ENCODE results near the gene NUP98. TPM values are rescaled to one million over a fixed set of nuclear protein-coding genes. Genes with fewer than 3 reads are reported as not detected.
"Not testable (repeated sequence)": the region's sequence is repeated elsewhere in the genome, so short reads cannot be mapped to it uniquely, and the experiment has no call there.

Gene NUP98
- total RNA-seq, 1 experiment from 2014 or later = 217 TPM

GRCh38 chr11:3796801-3797328 is 489 bp downstream of the NUP98 start:
- Histone ChIP-seq H3K9me3 (replicated peaks) (no peaks in the 10 kb centered on the region), H3K27me3 (no peaks in the 10 kb centered on the region), H3K4me3 (peak overlapping the region; percentile 82), H3K27ac (peak overlapping the region; percentile 77), H3K36me3 (peaks cover 31% of the 10 kb centered on the region), H3K4me1 (no peaks in the 10 kb centered on the region)
- DNase-seq = peak in 1 of 2 experiments; percentile 64

- DNase-seq = no peak
- Histone ChIP-seq H3K36me3 (peaks cover 34% of the 10 kb centered on the region), H3K9me3 (replicated peaks) (no peaks in the 10 kb centered on the region), H3K27me3 (no peaks in the 10 kb centered on the region), H3K4me1 (no peaks in the 10 kb centered on the region), H3K27ac (no peak overlapping the region; the same call in 1 of the 2 replicates), H3K4me3 (peak overlapping the region; percentile 82)
These were observed 1.0 kb downstream of the NUP98 start for GRCh38 chr11:3796346-3796745.

- no peaks in the 10 kb centered on the region for H3K9me3 ChIP-seq (replicated peaks)
- no peak for DNase-seq
- H3K4me3 ChIP-seq = peak overlapping the region; percentile 82
- peaks cover 36% of the 10 kb centered on the region for H3K36me3 ChIP-seq
- H3K27ac ChIP-seq = no peak overlapping the region
- no peaks in the 10 kb centered on the region for H3K27me3 ChIP-seq
- H3K4me1 ChIP-seq = no peaks in the 10 kb centered on the region
These were observed 1.4 kb downstream of the NUP98 start for GRCh38 chr11:3796002-3796311.

GRCh38 chr11:3795131-3796001 is 2.0 kb downstream of the NUP98 start:
- Histone ChIP-seq H3K36me3 (peaks cover 42% of the 10 kb centered on the region), H3K4me1 (no peaks in the 10 kb centered on the region), H3K27ac (no peak overlapping the region), H3K4me3 (peak overlapping the region; percentile 82; the same call in 1 of the 2 replicates), H3K27me3 (no peaks in the 10 kb centered on the region), H3K9me3 (replicated peaks) (no peaks in the 10 kb centered on the region)
- DNase-seq = no peak

- H3K27ac ChIP-seq; H3K9me3 ChIP-seq (replicated peaks); DNase-seq; H3K27me3 ChIP-seq; H3K4me3 ChIP-seq; H3K4me1 ChIP-seq: not testable (repeated sequence)
- peaks cover 50% of the 10 kb centered on the region for H3K36me3 ChIP-seq
These were observed 3.0 kb downstream of the NUP98 start for GRCh38 chr11:3794387-3794786.

- no peaks in the 10 kb centered on the region for H3K4me1 ChIP-seq
- H3K4me3 ChIP-seq = no peak overlapping the region
- peaks cover 61% of the 10 kb centered on the region for H3K36me3 ChIP-seq
- H3K9me3 ChIP-seq (replicated peaks) = no peaks in the 10 kb centered on the region
- H3K27me3 ChIP-seq = no peaks in the 10 kb centered on the region
- H3K27ac ChIP-seq = no peak overlapping the region
- no peak for DNase-seq
These were observed 10.4 kb downstream of the NUP98 start for GRCh38 chr11:3786781-3787428.

- Histone ChIP-seq H3K36me3 (peaks cover 64% of the 10 kb centered on the region), H3K4me1 (no peaks in the 10 kb centered on the region), H3K27me3 (no peaks in the 10 kb centered on the region)
These were observed 13.7 kb downstream of the NUP98 start for GRCh38 chr11:3783611-3784010.

GRCh38 chr11:3782963-3783362 is 14.4 kb downstream of the NUP98 start:
- H3K9me3 ChIP-seq (replicated peaks) = no peaks in the 10 kb centered on the region
- H3K4me1 ChIP-seq = no peaks in the 10 kb centered on the region
- peaks cover 64% of the 10 kb centered on the region for H3K36me3 ChIP-seq
- H3K27ac ChIP-seq = no peak overlapping the region
- H3K4me3 ChIP-seq = no peak overlapping the region
- no peak for DNase-seq
- no peaks in the 10 kb centered on the region for H3K27me3 ChIP-seq

More at GRCh38 chr11:3783611-3784010, 13.7 kb downstream of the NUP98 start:
- no peak overlapping the region for H3K4me3 ChIP-seq
- no peak overlapping the region for H3K27ac ChIP-seq
- no peak for DNase-seq
- no peaks in the 10 kb centered on the region for H3K9me3 ChIP-seq (replicated peaks)

GRCh38 chr11:3781423-3781822 is 15.9 kb downstream of the NUP98 start:
- DNase-seq = no peak

GRCh38 chr11:3775736-3776406 is 21.5 kb downstream of the NUP98 start:
- no peak overlapping the region for H3K27ac ChIP-seq
- H3K4me1 ChIP-seq = no peaks in the 10 kb centered on the region
- no peak for DNase-seq
- no peak overlapping the region for H3K4me3 ChIP-seq
- H3K36me3 ChIP-seq = peaks cover 84% of the 10 kb centered on the region
- H3K27me3 ChIP-seq = no peaks in the 10 kb centered on the region
- no peaks in the 10 kb centered on the region for H3K9me3 ChIP-seq (replicated peaks)

More at GRCh38 chr11:3781423-3781822, 15.9 kb downstream of the NUP98 start:
- Histone ChIP-seq H3K4me3 (no peak overlapping the region), H3K27ac (no peak overlapping the region), H3K4me1 (no peaks in the 10 kb centered on the region), H3K36me3 (peaks cover 66% of the 10 kb centered on the region), H3K9me3 (replicated peaks) (no peaks in the 10 kb centered on the region), H3K27me3 (no peaks in the 10 kb centered on the region)

- no peaks in the 10 kb centered on the region for H3K9me3 ChIP-seq (replicated peaks)
- no peak overlapping the region for H3K27ac ChIP-seq
- H3K27me3 ChIP-seq = no peaks in the 10 kb centered on the region
- peaks cover 85% of the 10 kb centered on the region for H3K36me3 ChIP-seq
- DNase-seq = no peak
- no peaks in the 10 kb centered on the region for H3K4me1 ChIP-seq
- no peak overlapping the region for H3K4me3 ChIP-seq
These were observed 24.2 kb downstream of the NUP98 start for GRCh38 chr11:3773180-3773579.

- H3K4me1 ChIP-seq = no peaks in the 10 kb centered on the region
- no peak overlapping the region for H3K27ac ChIP-seq
- DNase-seq = no peak
- peaks cover 98% of the 10 kb centered on the region for H3K36me3 ChIP-seq
- H3K4me3 ChIP-seq = no peak overlapping the region
- H3K9me3 ChIP-seq (replicated peaks) = no peaks in the 10 kb centered on the region
- no peaks in the 10 kb centered on the region for H3K27me3 ChIP-seq
These were observed 29.8 kb downstream of the NUP98 start for GRCh38 chr11:3767536-3767935.

GRCh38 chr11:3766836-3767235 is 30.5 kb downstream of the NUP98 start:
- not testable (repeated sequence) for H3K4me3 ChIP-seq; H3K27ac ChIP-seq; H3K9me3 ChIP-seq (replicated peaks); DNase-seq; H3K4me1 ChIP-seq; H3K27me3 ChIP-seq
- peaks cover 98% of the 10 kb centered on the region for H3K36me3 ChIP-seq

- peaks cover 100% of the 10 kb centered on the region for H3K36me3 ChIP-seq
These were observed 33.1 kb downstream of the NUP98 start for GRCh38 chr11:3764266-3764665.

GRCh38 chr11:3755151-3755550 is 42.2 kb downstream of the NUP98 start:
- Histone ChIP-seq H3K4me3 (no peak overlapping the region), H3K27ac (no peak overlapping the region), H3K27me3 (no peaks in the 10 kb centered on the region), H3K36me3 (peaks cover 86% of the 10 kb centered on the region), H3K4me1 (no peaks in the 10 kb centered on the region), H3K9me3 (replicated peaks) (no peaks in the 10 kb centered on the region)
- no peak for DNase-seq

More at GRCh38 chr11:3764266-3764665, 33.1 kb downstream of the NUP98 start:
- Histone ChIP-seq H3K9me3 (replicated peaks) (no peaks in the 10 kb centered on the region), H3K4me1 (no peaks in the 10 kb centered on the region), H3K4me3 (no peak overlapping the region), H3K27me3 (no peaks in the 10 kb centered on the region), H3K27ac (no peak overlapping the region)
- no peak for DNase-seq
